ENCODE results near the gene TMEM258.

GRCh38 chr11:61795459-61795858, 3.1 kb upstream of the TMEM258 start:
- TF ChIP-seq CTCF (IDR thresholded peaks at IDR 0.05; ENCODE audit: extremely low read depth in 1 of 2, insufficient read depth in 1 of 2, low read depth in 1 of 2, low read length in 2 of 2) = no peak
- TF ChIP-seq POLR2A (IDR thresholded peaks at IDR 0.05; ENCODE audit: low read depth, low read length) = no peak
- no peak for TF ChIP-seq POLR2AphosphoS5 (IDR thresholded peaks at IDR 0.05; ENCODE audit: insufficient read depth, low read depth, low read length)
- TF ChIP-seq MAX (IDR thresholded peaks at IDR 0.05; ENCODE audit: insufficient read depth, insufficient read length) = no peak
